Measurements from ENCODE around the gene GPR176. TPM values are rescaled to one million over a fixed set of nuclear protein-coding genes. Genes with fewer than 3 reads are reported as not detected.
A peak's percentile ranks its signal among the peaks of the same experiment; 100 is the strongest.

Gene GPR176
- 58.3 and 59.6 TPM in 2 replicates for total RNA-seq (2014; rRNA removed; shearing (Covaris generic); ENCODE audit: low replicate concordance)

- no peaks in the 10 kb centered on the region for H3K9me3 ChIP-seq
- no peaks in the 10 kb centered on the region for H3K27me3 ChIP-seq
- peaks cover 22% of the 10 kb centered on the region for H3K36me3 ChIP-seq
- peak; percentile 85 for DNase-seq
- H3K4me3 ChIP-seq, result peak within 1 kb of the TSS; percentile 92
These were observed at the start of gene GPR176 for GRCh38 chr15:39919748-39920509. TSS of gene GPR176 (minus strand) at chr15:39920266. CDS start at chr15:39920026, 240 bp downstream.

DNA sequence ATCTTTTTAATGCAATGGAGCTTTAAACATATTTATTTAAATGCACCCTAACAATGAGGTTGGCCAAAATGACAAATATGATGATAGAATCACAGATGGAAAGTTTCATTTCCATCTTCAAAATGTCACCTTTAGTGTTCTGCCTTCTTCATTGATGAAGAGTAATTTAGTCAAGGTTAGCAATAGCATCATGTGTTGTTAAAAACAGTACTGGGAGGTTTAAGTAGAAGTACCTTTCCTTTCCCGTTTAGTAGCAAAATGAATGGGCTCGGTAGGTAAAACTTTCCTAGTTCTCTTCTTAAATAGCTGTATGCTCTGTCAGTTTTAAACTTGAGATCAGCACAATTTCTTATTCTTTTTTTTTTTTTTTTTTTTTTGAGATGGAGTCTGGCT is 48.9 kb upstream of the GPR176 start:
- H3K4me3 ChIP-seq, result no peak overlapping the region
- H3K27me3 ChIP-seq, result no peaks in the 10 kb centered on the region
- peaks cover 47% of the 10 kb centered on the region for H3K36me3 ChIP-seq
- DNase-seq, result no peak
- H3K9me3 ChIP-seq, result no peaks in the 10 kb centered on the region

GRCh38 chr15:39968273-39969001 is 48.4 kb upstream of the GPR176 start:
- DNase-seq, result no peak
- Histone ChIP-seq H3K9me3 (no peaks in the 10 kb centered on the region), H3K4me3 (no peak overlapping the region), H3K27me3 (no peaks in the 10 kb centered on the region), H3K36me3 (peaks cover 46% of the 10 kb centered on the region)

- Histone ChIP-seq H3K27me3 (no peaks in the 10 kb centered on the region), H3K9me3 (no peaks in the 10 kb centered on the region), H3K4me3 (no peak overlapping the region), H3K36me3 (peaks cover 57% of the 10 kb centered on the region)
- no peak for DNase-seq
These were observed 46.5 kb upstream of the GPR176 start for GRCh38 chr15:39966521-39966920.

GRCh38 chr15:39963786-39964185 is 43.7 kb upstream of the GPR176 start:
- Histone ChIP-seq H3K36me3 (peaks cover 60% of the 10 kb centered on the region), H3K27me3 (no peaks in the 10 kb centered on the region), H3K9me3 (no peaks in the 10 kb centered on the region), H3K4me3 (no peak overlapping the region)
- no peak for DNase-seq

DNA sequence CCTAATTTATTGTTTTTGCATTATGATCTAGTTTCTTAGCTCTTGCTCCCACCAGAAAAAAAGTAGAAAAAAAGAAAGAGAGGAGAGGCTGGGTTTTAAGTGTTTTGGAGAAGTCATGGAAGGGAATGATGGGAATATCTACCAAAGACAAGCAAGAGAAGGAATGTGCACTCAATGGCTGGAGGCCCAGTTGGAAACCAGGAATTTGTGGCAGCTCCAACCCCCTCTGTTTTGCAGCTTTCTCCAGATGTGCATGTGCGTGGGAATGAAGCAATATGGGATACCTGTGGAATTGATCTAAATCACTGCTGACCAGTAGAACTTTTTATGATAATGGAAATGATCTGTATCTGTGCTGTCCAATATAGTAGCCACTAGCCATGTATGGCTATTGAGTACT is 41.0 kb upstream of the GPR176 start:
- Histone ChIP-seq H3K4me3 (no peak overlapping the region), H3K9me3 (no peaks in the 10 kb centered on the region), H3K36me3 (peaks cover 53% of the 10 kb centered on the region), H3K27me3 (no peaks in the 10 kb centered on the region)
- no peak for DNase-seq

DNA sequence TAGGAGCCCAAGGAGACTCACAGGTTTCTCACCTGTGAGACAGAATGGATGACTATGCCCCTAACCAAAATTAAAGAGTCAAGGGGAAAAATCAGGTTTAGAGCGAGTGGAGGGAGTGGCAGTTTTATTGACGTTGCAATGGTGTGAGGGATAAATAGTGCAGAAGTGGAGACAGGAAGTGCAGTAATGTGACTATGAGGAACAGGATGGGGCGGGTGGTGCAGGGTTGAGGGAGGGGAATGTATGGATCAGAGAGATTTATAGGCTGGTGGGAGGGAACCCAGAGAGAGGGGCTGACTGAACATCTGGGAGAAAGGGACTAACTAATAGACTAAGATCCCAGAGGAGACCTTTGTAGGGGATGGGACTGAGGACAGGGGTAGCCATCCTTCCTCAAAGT is 40.3 kb upstream of the GPR176 start:
- Histone ChIP-seq H3K9me3 (no peaks in the 10 kb centered on the region), H3K27me3 (no peaks in the 10 kb centered on the region), H3K36me3 (peaks cover 50% of the 10 kb centered on the region), H3K4me3 (no peak overlapping the region)
- DNase-seq, result no peak

- H3K36me3 ChIP-seq, result peaks cover 48% of the 10 kb centered on the region
- no peaks in the 10 kb centered on the region for H3K9me3 ChIP-seq
- H3K27me3 ChIP-seq, result no peaks in the 10 kb centered on the region
- H3K4me3 ChIP-seq, result no peak overlapping the region
- DNase-seq, result no peak
These were observed 39.3 kb upstream of the GPR176 start for GRCh38 chr15:39959411-39959810.

DNA sequence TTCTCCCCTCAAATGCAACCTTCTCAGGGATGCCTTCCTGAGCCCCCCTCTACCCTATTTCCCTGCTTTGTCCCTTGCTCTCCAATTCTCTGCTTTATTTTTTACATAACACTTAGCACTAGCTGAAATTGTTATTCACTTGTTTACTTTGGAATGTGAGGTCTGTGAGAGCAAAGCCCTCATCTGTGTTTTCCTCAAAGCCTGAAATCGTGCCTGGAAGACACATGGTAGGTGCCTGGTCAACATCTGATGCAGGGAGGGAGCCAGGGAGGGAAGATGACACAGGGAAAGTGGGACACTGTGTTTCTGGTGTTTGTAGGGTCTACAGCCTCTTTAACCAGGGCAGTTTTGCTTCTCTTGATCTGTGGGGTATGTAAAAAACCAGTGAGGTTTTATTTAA is 37.4 kb upstream of the GPR176 start:
- H3K4me3 ChIP-seq, result no peak overlapping the region
- H3K27me3 ChIP-seq, result no peaks in the 10 kb centered on the region
- H3K36me3 ChIP-seq, result peaks cover 58% of the 10 kb centered on the region
- DNase-seq, result no peak
- no peaks in the 10 kb centered on the region for H3K9me3 ChIP-seq

- Histone ChIP-seq H3K4me3 (no peak overlapping the region), H3K36me3 (peaks cover 44% of the 10 kb centered on the region), H3K9me3 (no peaks in the 10 kb centered on the region), H3K27me3 (no peaks in the 10 kb centered on the region)
- no peak for DNase-seq
These were observed 33.5 kb upstream of the GPR176 start for GRCh38 chr15:39953521-39953920.

- Histone ChIP-seq H3K27me3 (no peaks in the 10 kb centered on the region), H3K9me3 (no peaks in the 10 kb centered on the region), H3K4me3 (no peak overlapping the region), H3K36me3 (peaks cover 43% of the 10 kb centered on the region)
- no peak for DNase-seq
These were observed 31.5 kb upstream of the GPR176 start for GRCh38 chr15:39951561-39951960.

GRCh38 chr15:39948817-39949216 is 28.8 kb upstream of the GPR176 start:
- Histone ChIP-seq H3K9me3 (no peaks in the 10 kb centered on the region), H3K36me3 (peaks cover 50% of the 10 kb centered on the region), H3K27me3 (no peaks in the 10 kb centered on the region), H3K4me3 (no peak overlapping the region)
- DNase-seq, result no peak

DNA sequence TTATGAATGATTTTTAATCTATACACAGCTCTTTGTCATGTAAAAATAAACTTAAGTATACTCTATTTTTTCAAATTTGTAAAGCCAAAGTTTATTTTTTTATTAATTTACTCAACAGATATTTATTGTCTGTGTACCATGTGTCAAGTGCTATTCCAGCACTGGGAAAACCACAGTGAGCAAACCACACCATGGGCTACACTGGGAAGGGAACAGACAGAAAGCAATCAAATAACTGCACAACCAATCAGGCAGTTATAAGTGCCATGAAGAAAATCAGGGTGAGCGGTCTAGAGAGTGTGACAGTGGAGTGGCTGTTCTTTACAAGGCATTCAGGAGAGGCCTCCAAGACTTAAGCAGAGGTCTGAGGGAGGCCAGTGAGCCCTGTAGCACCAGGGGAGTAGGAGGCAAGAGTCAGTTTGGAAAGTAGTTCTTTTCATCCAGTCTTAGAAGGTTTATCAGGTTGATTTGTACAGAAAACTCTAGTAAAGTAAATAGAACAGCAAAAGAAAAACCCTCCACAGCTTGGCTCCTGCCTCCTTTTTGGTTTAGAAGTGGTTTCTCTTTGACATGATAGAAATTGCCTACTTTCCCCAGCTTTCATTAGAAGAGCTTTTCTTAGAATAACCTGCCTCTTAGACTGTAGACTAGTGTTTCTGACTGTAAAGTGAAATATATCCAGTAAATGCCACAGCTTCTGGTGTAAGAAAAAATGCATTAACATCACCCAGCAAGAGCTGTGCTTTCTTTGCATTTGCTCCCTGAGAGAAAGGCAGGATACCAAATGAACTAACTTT is 27.5 kb upstream of the GPR176 start:
- no peak for DNase-seq
- no peaks in the 10 kb centered on the region for H3K9me3 ChIP-seq
- H3K4me3 ChIP-seq, result no peak overlapping the region
- no peaks in the 10 kb centered on the region for H3K27me3 ChIP-seq
- H3K36me3 ChIP-seq, result peaks cover 52% of the 10 kb centered on the region

DNA sequence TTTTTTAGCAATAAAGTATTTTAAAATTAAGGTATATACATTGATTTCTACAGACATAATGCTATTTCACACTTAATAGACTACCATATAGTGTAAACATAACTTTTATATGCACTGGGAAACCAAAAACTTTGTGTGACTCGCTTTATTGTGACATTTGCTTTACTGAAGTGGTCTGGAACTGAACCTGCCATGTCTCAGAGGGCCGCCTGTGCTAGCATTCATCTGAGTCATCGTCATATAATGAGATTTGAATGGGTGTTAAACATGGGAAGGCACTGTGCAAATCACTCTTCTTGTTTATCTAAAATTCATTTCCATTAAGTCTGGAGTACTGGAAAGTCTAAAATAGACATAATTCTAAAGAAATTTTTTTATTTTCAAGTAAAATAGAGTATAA is 26.8 kb upstream of the GPR176 start:
- Histone ChIP-seq H3K27me3 (no peaks in the 10 kb centered on the region), H3K4me3 (no peak overlapping the region), H3K36me3 (peaks cover 58% of the 10 kb centered on the region), H3K9me3 (no peaks in the 10 kb centered on the region)
- no peak for DNase-seq

DNA sequence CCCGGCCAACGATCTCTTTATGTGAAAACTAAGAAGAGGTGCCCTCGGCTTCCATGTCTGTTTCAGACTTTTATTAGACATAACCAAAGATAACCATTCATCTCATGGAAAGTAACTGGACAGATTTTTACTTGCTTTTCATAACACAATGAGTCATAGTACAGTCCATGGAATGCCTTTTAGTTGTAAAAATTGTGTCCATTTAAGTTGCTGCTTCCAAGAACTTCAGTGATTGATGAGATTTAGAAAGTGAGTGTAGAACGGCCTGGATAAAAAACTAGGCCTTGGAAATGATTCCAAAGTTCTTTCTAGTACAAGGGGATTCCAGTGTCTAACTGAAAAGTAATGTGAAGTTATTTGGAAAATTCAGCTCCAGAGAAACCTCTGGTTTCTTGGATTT is 24.7 kb upstream of the GPR176 start:
- Histone ChIP-seq H3K9me3 (no peaks in the 10 kb centered on the region), H3K4me3 (no peak overlapping the region), H3K36me3 (peaks cover 69% of the 10 kb centered on the region), H3K27me3 (no peaks in the 10 kb centered on the region)
- no peak for DNase-seq

- Histone ChIP-seq H3K36me3 (peaks cover 81% of the 10 kb centered on the region), H3K9me3 (no peaks in the 10 kb centered on the region)
- no peak for DNase-seq
These were observed 22.7 kb upstream of the GPR176 start for GRCh38 chr15:39942753-39943150.

GRCh38 chr15:39942101-39942752 is 22.2 kb upstream of the GPR176 start:
- no peak overlapping the region for H3K4me3 ChIP-seq
- no peaks in the 10 kb centered on the region for H3K27me3 ChIP-seq
- H3K9me3 ChIP-seq, result no peaks in the 10 kb centered on the region
- DNase-seq, result no peak
- peaks cover 76% of the 10 kb centered on the region for H3K36me3 ChIP-seq

More at GRCh38 chr15:39942753-39943150, 22.7 kb upstream of the GPR176 start:
- Histone ChIP-seq H3K4me3 (no peak overlapping the region), H3K27me3 (no peaks in the 10 kb centered on the region)
